Urinary bladder (tissue), 4 donors: Measurements from ENCODE around the gene RDX. TPM values are rescaled to one million over a fixed set of nuclear protein-coding genes. Genes with fewer than 3 reads are reported as not detected.
"Not testable (repeated sequence)": the region's sequence is repeated elsewhere in the genome, so short reads cannot be mapped to it uniquely, and the experiment has no call there.

Source experiments
- DNase-seq: peaks from one replicate; pipeline ENCODE4 v3.0.0-alpha.2; 2015; ENCODE audit errors: extremely low spot score
- H3K27ac ChIP-seq: one replicate; pipeline ENCODE4 v1.5.1; 2013; ENCODE audit warnings: low read depth, mild to moderate bottlenecking, moderate library complexity
- H3K36me3 ChIP-seq: one replicate; pipeline ENCODE4 v1.6.1; 2013; ENCODE audit warnings: mild to moderate bottlenecking, moderate library complexity; ENCODE audit not compliant: insufficient read depth
- H3K4me1 ChIP-seq: one replicate; pipeline ENCODE4 v1.6.1; 2013; ENCODE audit warnings: mild to moderate bottlenecking, moderate library complexity; ENCODE audit not compliant: insufficient read depth
- H3K4me3 ChIP-seq: one replicate; pipeline ENCODE4 v1.5.1; 2013; ENCODE audit warnings: low read depth, low read length
- WGBS: extraction: QIAGEN DNeasy Blood & Tissue Kit; methylation state at CpG from one replicate; pipeline ENCODE4 v1.1.7; 2013; 5-methylcytosine and 5-hydroxymethylcytosine counted together
- polyA plus RNA-seq: library from polyadenylated mRNA; stranded (reverse); fragments of 200-250 nt; gene quantifications from one replicate; pipeline ENCODE4 v1.2.3, GENCODE V29; 2013
- total RNA-seq: library from RNA; depleted of rRNA; stranded (reverse); fragments of >200 nt; gene quantifications from one replicate; pipeline ENCODE4 v1.2.3, GENCODE V29; 2014
- donor health status: healthy with polysubstance abuse.
- donor health status: healthy.

Gene RDX
- total and polyA plus RNA-seq, 2 donors = 49.9 to 122 TPM

- WGBS = 86% methylated on average over 1 of the region's 1 CpG
- H3K27ac ChIP-seq = no peak overlapping the region
- DNase-seq = no peak
- no peaks in the 10 kb centered on the region for H3K4me1 ChIP-seq
- no peak overlapping the region for H3K4me3 ChIP-seq
- H3K36me3 ChIP-seq = no peaks in the 10 kb centered on the region
These were observed 22.4 kb upstream of the RDX start for GRCh38 chr11:110318638-110319404.

DNA sequence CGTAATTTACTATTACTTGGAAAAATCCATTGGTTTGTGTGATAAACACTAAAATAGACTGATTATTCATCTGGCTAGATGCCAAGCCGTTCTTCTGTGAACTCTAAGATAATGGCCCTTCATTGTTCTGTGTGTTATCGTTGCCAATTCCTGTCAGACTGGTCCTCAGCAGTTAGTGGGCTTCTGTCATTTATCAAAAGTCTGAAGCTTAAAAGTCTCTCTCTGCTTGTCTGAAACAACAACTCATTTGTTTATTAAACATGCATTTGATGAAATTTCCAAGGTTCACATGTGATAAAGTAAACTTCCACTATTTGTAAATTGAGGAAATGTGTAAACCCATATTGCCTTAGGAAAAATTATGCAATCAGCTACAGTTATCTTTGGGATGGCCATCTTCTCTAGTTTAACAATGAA, 21.1 kb upstream of the RDX start:
- Histone ChIP-seq H3K4me1 (no peaks in the 10 kb centered on the region), H3K4me3 (no peak overlapping the region), H3K27ac (no peak overlapping the region), H3K36me3 (no peaks in the 10 kb centered on the region)
- no peak for DNase-seq
- WGBS = 21% methylated on average over 3 of the region's 3 CpGs

DNA sequence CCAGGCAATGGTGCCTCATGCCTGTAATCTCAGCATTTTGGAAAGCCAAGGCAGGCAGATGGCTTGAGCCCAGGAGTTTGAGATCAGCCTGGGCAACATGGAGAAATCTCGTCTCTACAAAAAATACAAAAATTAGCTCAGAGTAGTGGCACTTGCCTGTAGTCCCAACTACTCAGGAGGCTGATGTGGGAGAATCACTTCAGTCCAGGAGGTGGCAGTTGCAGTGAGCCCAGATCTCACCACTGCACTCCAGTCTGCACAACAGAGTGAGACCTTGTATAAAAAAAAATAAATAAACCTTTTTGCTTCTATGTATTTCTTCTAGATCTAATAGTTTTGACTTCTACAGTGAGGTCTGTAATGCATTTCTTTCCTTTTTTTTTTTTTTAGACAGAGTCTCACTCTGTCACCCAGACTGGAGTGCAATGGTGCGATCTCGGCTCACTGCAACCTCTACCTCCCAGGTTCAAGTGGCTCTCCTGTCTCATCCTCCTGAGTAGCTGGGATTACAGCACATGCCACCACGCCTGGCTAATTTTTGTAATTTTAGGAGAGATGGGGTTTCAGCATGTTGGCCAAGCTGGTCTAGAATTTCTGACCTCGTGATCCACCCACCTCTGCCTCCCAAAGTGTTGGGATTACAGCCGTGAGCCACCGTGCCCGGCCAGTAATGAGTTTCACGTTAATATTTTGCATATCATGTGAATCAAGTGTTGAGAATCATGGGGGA, 18.1 kb upstream of the RDX start:
- WGBS = 92% methylated on average over 9 of the region's 9 CpGs

GRCh38 chr11:110312670-110313069, 16.3 kb upstream of the RDX start:
- Histone ChIP-seq H3K4me1 (no peaks in the 10 kb centered on the region), H3K36me3 (no peaks in the 10 kb centered on the region), H3K4me3 (no peak overlapping the region), H3K27ac (no peak overlapping the region)
- no peak for DNase-seq

More for the DNA sequence above, 18.1 kb upstream of the RDX start:
- DNase-seq = no peak
- Histone ChIP-seq H3K36me3 (no peaks in the 10 kb centered on the region), H3K4me3 (no peak overlapping the region), H3K27ac (no peak overlapping the region), H3K4me1 (no peaks in the 10 kb centered on the region)

DNA sequence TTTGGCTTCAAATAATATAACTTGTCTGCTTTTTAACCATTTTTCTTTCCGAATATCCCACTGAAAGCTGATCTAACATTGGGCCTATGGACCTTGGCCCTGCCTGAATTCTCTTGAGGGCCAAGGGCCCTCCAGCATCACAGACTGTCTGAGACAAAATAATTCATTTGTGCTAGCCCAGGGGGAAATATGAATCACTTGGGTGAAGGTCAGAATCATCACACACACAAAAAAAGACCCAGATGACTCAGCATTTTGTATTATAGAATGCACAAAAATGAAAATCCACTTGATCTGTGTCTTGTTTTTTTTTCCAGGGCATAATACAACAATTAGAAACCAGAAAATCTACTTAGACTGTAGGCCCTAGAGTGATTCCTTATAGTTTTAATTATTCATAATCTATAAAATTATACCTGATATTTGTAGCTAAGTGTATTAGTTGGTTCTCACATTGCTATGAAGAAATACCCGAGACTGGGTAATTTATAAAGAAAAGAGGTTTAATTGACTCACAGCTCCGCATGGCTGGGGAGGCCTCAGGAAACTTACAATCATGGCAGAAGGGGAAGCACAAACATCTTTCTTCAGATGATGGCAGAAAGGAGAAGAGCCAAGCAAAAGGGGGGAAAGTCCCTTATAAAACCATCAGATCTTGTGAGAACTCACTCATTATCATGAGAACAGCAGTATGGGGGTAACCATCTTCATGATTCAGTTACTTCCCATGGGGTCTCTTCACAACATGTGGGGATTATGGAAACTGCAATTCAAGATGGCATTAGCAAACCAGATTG, 15.6 kb upstream of the RDX start:
- no peaks in the 10 kb centered on the region for H3K36me3 ChIP-seq
- WGBS = 84% methylated on average over 3 of the region's 3 CpGs
- no peak overlapping the region for H3K27ac ChIP-seq
- no peaks in the 10 kb centered on the region for H3K4me1 ChIP-seq
- H3K4me3 ChIP-seq = no peak overlapping the region
- DNase-seq = no peak

DNA sequence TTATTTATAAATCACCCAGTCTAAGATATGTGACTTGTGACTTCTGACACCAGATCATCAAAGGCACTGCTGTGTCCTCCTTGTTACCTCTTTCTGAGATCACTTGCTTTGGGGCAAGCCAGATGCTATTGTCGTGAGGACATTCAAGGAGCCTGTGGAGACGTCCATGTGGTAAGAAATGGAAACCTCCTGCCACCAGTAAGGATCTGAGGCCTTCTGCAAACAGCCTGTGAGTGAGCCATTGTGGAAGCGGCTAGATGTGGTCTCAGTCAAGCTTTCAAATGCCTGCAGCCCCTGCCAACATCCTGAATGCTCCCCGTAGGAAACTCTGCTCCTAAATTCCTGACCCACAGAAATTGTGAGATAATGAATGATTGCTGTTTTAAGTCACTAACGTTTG, 11.7 kb upstream of the RDX start:
- WGBS = 72% methylated on average over 5 of the region's 5 CpGs
- no peak for DNase-seq
- Histone ChIP-seq H3K27ac (no peak overlapping the region), H3K4me1 (no peaks in the 10 kb centered on the region), H3K4me3 (no peak overlapping the region), H3K36me3 (no peaks in the 10 kb centered on the region)

GRCh38 chr11:110306019-110306388, 9.6 kb upstream of the RDX start:
- not testable (repeated sequence) for H3K4me1 ChIP-seq, H3K27ac ChIP-seq, DNase-seq, H3K4me3 ChIP-seq, H3K36me3 ChIP-seq
- 74% methylated on average over 4 of the region's 4 CpGs for WGBS

GRCh38 chr11:110305169-110306018, 9.0 kb upstream of the RDX start:
- no peaks in the 10 kb centered on the region for H3K4me1 ChIP-seq
- H3K4me3 ChIP-seq = no peak overlapping the region
- DNase-seq = no peak
- H3K27ac ChIP-seq = no peak overlapping the region
- no peaks in the 10 kb centered on the region for H3K36me3 ChIP-seq

DNA sequence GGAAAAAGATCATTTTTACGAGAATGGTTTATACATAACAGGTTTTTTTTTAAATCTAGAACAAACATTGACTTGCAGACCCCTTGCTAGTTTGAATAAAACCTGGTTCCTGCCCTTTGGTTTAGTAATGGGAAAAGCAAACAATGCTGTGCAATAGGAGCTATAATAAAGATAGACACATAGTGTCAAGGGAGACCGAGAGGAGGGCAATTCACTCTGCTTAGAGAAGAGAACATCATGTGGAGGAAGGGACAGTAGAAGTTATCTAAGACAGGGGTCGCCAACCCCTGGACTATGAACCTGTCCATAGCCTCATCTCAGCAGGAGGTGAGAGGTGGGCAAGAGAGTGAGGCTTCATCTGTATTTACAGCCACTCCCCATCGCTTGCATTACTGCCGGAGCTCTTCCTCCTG, 7.0 kb upstream of the RDX start:
- Histone ChIP-seq H3K4me3 (no peak overlapping the region), H3K4me1 (no peaks in the 10 kb centered on the region), H3K36me3 (no peaks in the 10 kb centered on the region), H3K27ac (no peak overlapping the region)
- 91% methylated on average over 5 of the region's 5 CpGs for WGBS
- no peak for DNase-seq

GRCh38 chr11:110301577-110301976, 5.2 kb upstream of the RDX start:
- DNase-seq = no peak
- Histone ChIP-seq H3K4me1 (no peaks in the 10 kb centered on the region), H3K36me3 (no peaks in the 10 kb centered on the region), H3K27ac (no peak overlapping the region), H3K4me3 (no peak overlapping the region)
- 92% methylated on average over 4 of the region's 4 CpGs for WGBS

DNA sequence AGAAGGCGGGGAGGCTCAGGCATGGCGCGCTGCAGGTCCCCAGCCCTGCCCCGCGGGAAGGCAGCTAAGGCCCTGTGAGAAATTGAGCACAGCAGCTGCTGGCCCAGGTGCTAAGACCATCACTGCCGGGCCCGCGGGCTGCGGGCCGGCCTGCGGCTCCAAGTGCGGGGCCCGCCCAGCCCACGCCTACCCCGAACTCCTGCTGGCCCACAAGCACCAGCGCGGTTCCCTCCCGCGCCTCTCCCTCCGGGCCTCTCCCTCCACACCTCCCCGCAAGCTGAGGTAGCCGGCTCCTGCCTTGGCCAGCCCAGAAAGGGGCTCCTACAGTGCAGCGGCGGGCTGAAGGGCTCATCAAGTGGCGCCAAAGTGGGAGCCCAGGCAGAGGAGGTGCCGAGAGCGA, 4.6 kb upstream of the RDX start:
- Histone ChIP-seq H3K36me3 (no peaks in the 10 kb centered on the region), H3K4me3 (no peak overlapping the region), H3K27ac (no peak overlapping the region), H3K4me1 (no peaks in the 10 kb centered on the region)
- 96% methylated on average over 27 of the region's 27 CpGs for WGBS
- DNase-seq = no peak

GRCh38 chr11:110299006-110299785, 2.8 kb upstream of the RDX start:
- Histone ChIP-seq H3K36me3 (no peaks in the 10 kb centered on the region), H3K27ac (no peak overlapping the region), H3K4me3 (no peak overlapping the region), H3K4me1 (no peaks in the 10 kb centered on the region)
- 93% methylated on average over 6 of the region's 6 CpGs for WGBS
- no peak for DNase-seq
